GM04504 (cell line): ENCODE measurements around the gene ZFP28.

ENCODE experiments used
- DNase-seq: peaks from one replicate; pipeline ENCODE4 v3.0.0-alpha.2; 2012; ENCODE audit warnings: low read depth

ZFP28 gene

GRCh38 chr19:56596676-56597075 is 57.9 kb downstream of the ZFP28 start:
- no peak for DNase-seq

GRCh38 chr19:56597696-56598095 is 58.9 kb downstream of the ZFP28 start:
- no peak for DNase-seq

GRCh38 chr19:56601375-56601774 is 62.6 kb downstream of the ZFP28 start:
- no peak for DNase-seq

- DNase-seq = no peak
Observed at GRCh38 chr19:56603829-56604228, 65.1 kb downstream of the ZFP28 start.
